Measurements from ENCODE around the gene CHRM2. TPM values are rescaled to one million over a fixed set of nuclear protein-coding genes. Genes with fewer than 3 reads are reported as not detected.

Gene CHRM2
- total and polyA plus RNA-seq, 9 of the 15 experiments (the other 6 are each of a cell fraction or from before 2014, with no cell fraction given) = not detected

DNA sequence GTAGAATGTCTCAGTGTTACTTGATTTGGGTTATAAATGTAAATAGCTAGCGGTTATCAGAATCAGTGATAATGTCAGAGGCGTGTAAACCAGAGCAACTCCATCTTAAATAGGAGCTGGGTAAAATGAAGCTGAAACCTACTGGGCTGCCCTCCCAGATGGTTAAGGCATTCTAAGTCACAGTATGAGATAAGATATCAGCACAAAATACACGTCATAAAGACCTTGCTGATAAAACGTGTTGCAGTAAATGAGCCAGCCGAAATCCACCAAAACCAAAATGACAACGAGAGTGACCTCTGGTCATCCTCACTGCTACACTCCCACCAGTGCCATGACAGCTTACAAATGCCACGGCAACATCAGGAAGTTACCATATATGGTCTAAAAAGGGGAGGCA, 172.3 kb downstream of the CHRM2 start:
- ATAC-seq (no peak), FAIRE-seq (no peak), DNase-seq (ENCODE audit: extremely low read depth in 1 of 4, low spot score in 3 of 4) (no peak)
- intact Hi-C loops (cut with micrococcal nuclease) = no loop called here
- BruUV-seq (replicated peaks) = no TSS peak
- POLR2A ChIA-PET = no interaction called here
- Histone ChIP-seq H3K27ac (ENCODE audit: extremely low read depth, low read depth, low read length) (no peak overlapping the region), H3K27me3 (ENCODE audit: control insufficient read depth in 2 of 2, insufficient read depth in 2 of 2, low read length in 2 of 2) (no peaks in the 10 kb centered on the region), H3K79me2 (ENCODE audit: control insufficient read depth, insufficient read depth, low read length) (no peaks in the 10 kb centered on the region), H4K20me1 (replicated peaks; ENCODE audit: control insufficient read depth, insufficient read depth, low read length) (no peaks in the 10 kb centered on the region), H3K9me3 (replicated peaks; ENCODE audit: control insufficient read depth, insufficient read depth, low read depth, low read length) (no peaks in the 10 kb centered on the region; the same call in 1 of the 2 replicates), H3K4me3 (no peak overlapping the region), H3K9me1 (ENCODE audit: control insufficient read depth, insufficient read depth, low read length) (no peaks in the 10 kb centered on the region), H3K4me1 (replicated peaks in 1 of 2; ENCODE audit: control insufficient read depth in 2 of 2, insufficient read depth in 2 of 2, low read length in 2 of 2) (no peaks in the 10 kb centered on the region), H3K9ac (ENCODE audit: insufficient read depth in 1 of 2, low read depth in 2 of 2, low read length in 2 of 2) (no peak overlapping the region), H3K4me2 (ENCODE audit: insufficient read depth, low read length) (no peak overlapping the region), H2AFZ (ENCODE audit: low read depth, low read length) (no peak overlapping the region), H3K36me3 (ENCODE audit: control insufficient read depth, insufficient read depth, low read length) (no peaks in the 10 kb centered on the region)
- WGBS (ENCODE audit: insufficient coverage, low coverage, missing lambda C conversion rate) = 1% methylated on average over 7 of the region's 7 CpGs
- CTCF ChIA-PET (ENCODE audit: low intra/inter-chr PET ratio) = no interaction called here
- TF ChIP-seq ZNF77 (CRISPR knock-in tag; IDR thresholded peaks at IDR 0.05) = no peak
- peak; percentile 57; the same call in 1 of the 2 replicates for TF ChIP-seq ZNF23 (CRISPR knock-in tag; IDR thresholded peaks at IDR 0.05)
- no peak for TF ChIP-seq NR4A1 (CRISPR knock-in tag; IDR thresholded peaks at IDR 0.05)
- TF ChIP-seq NR4A1 (tag; IDR thresholded peaks at IDR 0.05) = 0 out of 2 replicates have a peak, but pooled peaks have one; percentile 28
- TF ChIP-seq MYC (IDR thresholded peaks at IDR 0.05; ENCODE audit: low read depth, low read length) = no peak
- no peak for TF ChIP-seq MYC (CRISPR knock-in tag; IDR thresholded peaks at IDR 0.05; ENCODE audit: borderline replicate concordance, low read depth)
- in situ Hi-C loops (cut with MboI) = no loop called here

DNA sequence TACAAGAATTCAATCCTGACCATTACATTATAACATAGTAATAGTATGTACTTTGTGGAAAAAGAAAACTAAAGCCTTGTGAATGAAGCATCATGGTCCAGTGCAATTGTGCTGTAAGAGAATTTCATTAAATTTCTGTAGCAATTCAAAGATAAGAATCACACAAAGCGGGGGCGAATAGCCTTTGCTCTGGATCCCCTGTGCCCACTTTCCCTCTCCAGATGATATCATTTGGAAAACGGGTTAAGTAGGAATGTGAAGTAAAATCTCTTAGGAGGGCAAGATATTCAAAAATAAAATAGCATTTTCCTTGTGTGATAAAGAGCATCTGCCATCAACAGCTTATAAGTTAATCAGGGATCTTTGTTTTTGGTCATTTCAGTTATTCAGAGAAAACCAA, 177.1 kb downstream of the CHRM2 start:
- ATAC-seq = no peak
- H3K27ac ChIP-seq (ENCODE audit: extremely low read depth, low read depth, low read length) = no peak overlapping the region
- BruUV-seq (replicated peaks) = no TSS peak
- no peaks in the 10 kb centered on the region; the same call in 1 of the 2 replicates for H3K9me3 ChIP-seq (replicated peaks; ENCODE audit: control insufficient read depth, insufficient read depth, low read depth, low read length)
- no peaks in the 10 kb centered on the region for H3K79me2 ChIP-seq (ENCODE audit: control insufficient read depth, insufficient read depth, low read length)
- no peaks in the 10 kb centered on the region for H3K9me1 ChIP-seq (ENCODE audit: control insufficient read depth, insufficient read depth, low read length)
- H2AFZ ChIP-seq (ENCODE audit: low read depth, low read length) = no peak overlapping the region
- H4K20me1 ChIP-seq (replicated peaks; ENCODE audit: control insufficient read depth, insufficient read depth, low read length) = no peaks in the 10 kb centered on the region
- in situ Hi-C loops (cut with MboI) = no loop called here
- H3K4me1 ChIP-seq (replicated peaks in 1 of 2; ENCODE audit: control insufficient read depth in 2 of 2, insufficient read depth in 2 of 2, low read length in 2 of 2) = no peaks in the 10 kb centered on the region
- H3K4me3 ChIP-seq = no peak overlapping the region
- H3K27me3 ChIP-seq (ENCODE audit: control insufficient read depth in 2 of 2, insufficient read depth in 2 of 2, low read length in 2 of 2) = no peaks in the 10 kb centered on the region
- no peak overlapping the region for H3K4me2 ChIP-seq (ENCODE audit: insufficient read depth, low read length)
- no peaks in the 10 kb centered on the region for H3K36me3 ChIP-seq (ENCODE audit: control insufficient read depth, insufficient read depth, low read length)
- WGBS (ENCODE audit: insufficient coverage, low coverage, missing lambda C conversion rate) = 1% methylated on average over 3 of the region's 3 CpGs
- DNase-seq (ENCODE audit: extremely low read depth in 1 of 4, low spot score in 3 of 4) = no peak
- TF ChIP-seq MYNN (IDR thresholded peaks at IDR 0.05) (no peak), MYNN (CRISPR knock-in tag; IDR thresholded peaks at IDR 0.05) (no peak), SMAD3 (CRISPR knock-in tag; conservative IDR thresholded peaks at IDR 0.05) (no peak), CHCHD3 (CRISPR knock-in tag; IDR thresholded peaks at IDR 0.05) (no peak), ZNF263 (CRISPR knock-in tag; IDR thresholded peaks at IDR 0.05; ENCODE audit: borderline replicate concordance) (no peak), NCOA4 (IDR thresholded peaks at IDR 0.05; ENCODE audit: partially characterized antibody) (no peak), E2F3 (CRISPR knock-in tag; IDR thresholded peaks at IDR 0.05) (no peak)
- TF ChIP-seq, protein P1, sequence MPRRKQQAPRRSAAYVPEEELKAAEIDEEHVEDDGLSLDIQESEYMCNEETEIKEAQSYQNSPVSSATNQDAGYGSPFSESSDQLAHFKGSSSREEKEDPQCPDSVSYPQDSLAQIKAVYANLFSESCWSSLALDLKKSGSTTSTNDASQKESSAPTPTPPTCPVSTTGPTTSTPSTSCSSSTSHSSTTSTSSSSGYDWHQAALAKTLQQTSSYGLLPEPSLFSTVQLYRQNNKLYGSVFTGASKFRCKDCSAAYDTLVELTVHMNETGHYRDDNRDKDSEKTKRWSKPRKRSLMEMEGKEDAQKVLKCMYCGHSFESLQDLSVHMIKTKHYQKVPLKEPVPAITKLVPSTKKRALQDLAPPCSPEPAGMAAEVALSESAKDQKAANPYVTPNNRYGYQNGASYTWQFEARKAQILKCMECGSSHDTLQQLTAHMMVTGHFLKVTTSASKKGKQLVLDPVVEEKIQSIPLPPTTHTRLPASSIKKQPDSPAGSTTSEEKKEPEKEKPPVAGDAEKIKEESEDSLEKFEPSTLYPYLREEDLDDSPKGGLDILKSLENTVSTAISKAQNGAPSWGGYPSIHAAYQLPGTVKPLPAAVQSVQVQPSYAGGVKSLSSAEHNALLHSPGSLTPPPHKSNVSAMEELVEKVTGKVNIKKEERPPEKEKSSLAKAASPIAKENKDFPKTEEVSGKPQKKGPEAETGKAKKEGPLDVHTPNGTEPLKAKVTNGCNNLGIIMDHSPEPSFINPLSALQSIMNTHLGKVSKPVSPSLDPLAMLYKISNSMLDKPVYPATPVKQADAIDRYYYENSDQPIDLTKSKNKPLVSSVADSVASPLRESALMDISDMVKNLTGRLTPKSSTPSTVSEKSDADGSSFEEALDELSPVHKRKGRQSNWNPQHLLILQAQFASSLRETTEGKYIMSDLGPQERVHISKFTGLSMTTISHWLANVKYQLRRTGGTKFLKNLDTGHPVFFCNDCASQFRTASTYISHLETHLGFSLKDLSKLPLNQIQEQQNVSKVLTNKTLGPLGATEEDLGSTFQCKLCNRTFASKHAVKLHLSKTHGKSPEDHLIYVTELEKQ (CRISPR knock-in tag; IDR thresholded peaks at IDR 0.05) = no peak
- POLR2A ChIA-PET = no interaction called here
- H3K9ac ChIP-seq (ENCODE audit: insufficient read depth in 1 of 2, low read depth in 2 of 2, low read length in 2 of 2) = no peak overlapping the region
- no peak for FAIRE-seq
- CTCF ChIA-PET (ENCODE audit: low intra/inter-chr PET ratio) = no interaction called here
- intact Hi-C loops (cut with micrococcal nuclease) = no loop called here

Data from K562 (cell line).